ENCODE results near the gene SVEP1. TPM values are rescaled to one million over a fixed set of nuclear protein-coding genes. Genes with fewer than 3 reads are reported as not detected.
"Not testable (repeated sequence)": the region's sequence is repeated elsewhere in the genome, so short reads cannot be mapped to it uniquely, and the experiment has no call there.

Gene SVEP1
- total RNA-seq, 1 donor from 2014 or later, result 89.3 TPM

- DNase-seq (ENCODE audit: low spot score), result peak; percentile 28
Measured at GRCh38 chr9:110578575-110579033, 937 bp downstream of the SVEP1 start.

- peak; percentile 8 for DNase-seq (ENCODE audit: low spot score)
Measured at GRCh38 chr9:110575945-110576344, 3.6 kb downstream of the SVEP1 start.

- DNase-seq (ENCODE audit: low spot score), result no peak
Measured at GRCh38 chr9:110575169-110575568, 4.4 kb downstream of the SVEP1 start.

- no peak for DNase-seq (ENCODE audit: low spot score)
Measured at GRCh38 chr9:110573305-110573704, 6.2 kb downstream of the SVEP1 start.

GRCh38 chr9:110571801-110572483 is 7.6 kb downstream of the SVEP1 start:
- no peak for DNase-seq (ENCODE audit: low spot score)

- no peak for DNase-seq (ENCODE audit: low spot score)
Measured at GRCh38 chr9:110566156-110566555, 13.4 kb downstream of the SVEP1 start.

- no peak for DNase-seq (ENCODE audit: low spot score)
Measured at GRCh38 chr9:110561826-110562225, 17.7 kb downstream of the SVEP1 start.

GRCh38 chr9:110559869-110560268 is 19.7 kb downstream of the SVEP1 start:
- no peak for DNase-seq (ENCODE audit: low spot score)

GRCh38 chr9:110555551-110556331 is 23.8 kb downstream of the SVEP1 start:
- DNase-seq (ENCODE audit: low spot score), result peak; percentile 76

GRCh38 chr9:110546411-110546871 is 33.1 kb downstream of the SVEP1 start:
- DNase-seq (ENCODE audit: low spot score), result no peak

GRCh38 chr9:110545705-110546104 is 33.8 kb downstream of the SVEP1 start:
- DNase-seq (ENCODE audit: low spot score), result no peak

GRCh38 chr9:110543631-110544051 is 35.9 kb downstream of the SVEP1 start:
- DNase-seq (ENCODE audit: low spot score), result no peak

GRCh38 chr9:110541950-110542349 is 37.6 kb downstream of the SVEP1 start:
- DNase-seq (ENCODE audit: low spot score), result peak; percentile 66

GRCh38 chr9:110538647-110539041 is 40.9 kb downstream of the SVEP1 start:
- DNase-seq (ENCODE audit: low spot score), result peak; percentile 21

- peak; percentile 37 for DNase-seq (ENCODE audit: low spot score)
Measured at GRCh38 chr9:110537841-110538646, 41.5 kb downstream of the SVEP1 start.

- DNase-seq (ENCODE audit: low spot score), result peak; percentile 76
Measured at GRCh38 chr9:110536822-110537221, 42.7 kb downstream of the SVEP1 start.

GRCh38 chr9:110534162-110534561 is 45.4 kb downstream of the SVEP1 start:
- DNase-seq (ENCODE audit: low spot score), result not testable (repeated sequence)

- no peak for DNase-seq (ENCODE audit: low spot score)
Measured at GRCh38 chr9:110532908-110533665, 46.5 kb downstream of the SVEP1 start.

GRCh38 chr9:110531776-110532175 is 47.8 kb downstream of the SVEP1 start:
- DNase-seq (ENCODE audit: low spot score), result no peak

- not testable (repeated sequence) for DNase-seq (ENCODE audit: low spot score)
Measured at GRCh38 chr9:110531241-110531640, 48.3 kb downstream of the SVEP1 start.

- no peak for DNase-seq (ENCODE audit: low spot score)
Measured at GRCh38 chr9:110528645-110529044, 50.9 kb downstream of the SVEP1 start.
